ENCODE measurements around the gene CAPN2. TPM values are rescaled to one million over a fixed set of nuclear protein-coding genes. Genes with fewer than 3 reads are reported as not detected.

The CAPN2 gene
- total RNA-seq, 2 experiments from 2014 or later, result 183 to 255 TPM

- ATAC-seq, result no peak
- CTCF ChIA-PET, result interaction anchor here (1.2 to 4.0 kb wide), 5 partner anchors 8 to 664 kb away, joined by 3 to 44 read pairs (median 4); partner anchors contain the start of gene TP53BP2
- Mint-ChIP-seq H3K36me3 (peaks cover 50% of the 10 kb centered on the region), H3K4me1 (peaks cover 76% of the 10 kb centered on the region), H3K9me3 (ENCODE audit: low read depth) (no peaks in the 10 kb centered on the region), H3K27ac (peak overlapping the region; percentile 96), H3K27me3 (no peaks in the 10 kb centered on the region), H3K4me3 (peak overlapping the region; percentile 84)
- no peak for DNase-seq
These were observed 3.3 kb downstream of the CAPN2 start for GRCh38 chr1:223715604-223716172.

- H3K4me1 Mint-ChIP-seq, result peaks cover 78% of the 10 kb centered on the region
- no peaks in the 10 kb centered on the region for H3K9me3 Mint-ChIP-seq (ENCODE audit: low read depth)
- peak overlapping the region; percentile 84 for H3K4me3 Mint-ChIP-seq
- peak overlapping the region; percentile 96 for H3K27ac Mint-ChIP-seq
- CTCF ChIA-PET, result interaction anchor here (1.2 to 4.0 kb wide), 7 partner anchors 9 to 664 kb away, joined by 3 to 44 read pairs (median 4); partner anchors contain the start of gene TP53BP2
- ATAC-seq (peak; percentile 69), DNase-seq (peak; percentile 90)
- H3K27me3 Mint-ChIP-seq, result no peaks in the 10 kb centered on the region
- H3K36me3 Mint-ChIP-seq, result peaks cover 56% of the 10 kb centered on the region
These were observed 4.0 kb downstream of the CAPN2 start for GRCh38 chr1:223716302-223716862.

- peak overlapping the region; percentile 84 for H3K4me3 Mint-ChIP-seq
- H3K9me3 Mint-ChIP-seq (ENCODE audit: low read depth), result no peaks in the 10 kb centered on the region
- H3K36me3 Mint-ChIP-seq, result peaks cover 62% of the 10 kb centered on the region
- H3K4me1 Mint-ChIP-seq, result peaks cover 79% of the 10 kb centered on the region
- CTCF ChIA-PET, result interaction anchor here (0.5 to 4.0 kb wide), 6 partner anchors 10 to 186 kb away, joined by 3 to 44 read pairs (median 5); partner anchors contain the start of gene TP53BP2
- no peak for ATAC-seq
- H3K27me3 Mint-ChIP-seq, result no peaks in the 10 kb centered on the region
- H3K27ac Mint-ChIP-seq, result peak overlapping the region; percentile 96
- DNase-seq, result no peak
These were observed 4.8 kb downstream of the CAPN2 start for GRCh38 chr1:223717123-223717522.

GRCh38 chr1:223717695-223718363, 5.5 kb downstream of the CAPN2 start:
- peaks cover 65% of the 10 kb centered on the region for H3K36me3 Mint-ChIP-seq
- no peaks in the 10 kb centered on the region for H3K9me3 Mint-ChIP-seq (ENCODE audit: low read depth)
- H3K4me1 Mint-ChIP-seq, result peaks cover 82% of the 10 kb centered on the region
- peak overlapping the region; percentile 84 for H3K4me3 Mint-ChIP-seq
- H3K27ac Mint-ChIP-seq, result peak overlapping the region; percentile 96
- CTCF ChIA-PET, result interaction anchor here (0.5 to 4.0 kb wide), 5 partner anchors 10 to 187 kb away, joined by 3 to 44 read pairs (median 4); no protein-coding TSS in a partner anchor
- DNase-seq (no peak), ATAC-seq (peak; percentile 2)
- no peaks in the 10 kb centered on the region for H3K27me3 Mint-ChIP-seq

GRCh38 chr1:223718850-223719249, 6.5 kb downstream of the CAPN2 start:
- Mint-ChIP-seq H3K4me1 (peaks cover 88% of the 10 kb centered on the region), H3K27me3 (no peaks in the 10 kb centered on the region), H3K4me3 (no peak overlapping the region), H3K27ac (peak overlapping the region; percentile 96), H3K36me3 (peaks cover 61% of the 10 kb centered on the region), H3K9me3 (ENCODE audit: low read depth) (no peaks in the 10 kb centered on the region)
- no peak for DNase-seq
- no peak for ATAC-seq
- CTCF ChIA-PET, result interaction anchor here (1.1 to 6.8 kb wide), 5 partner anchors 19 to 31 kb away, joined by 3 to 44 read pairs (median 11); no protein-coding TSS in a partner anchor

GRCh38 chr1:223720971-223721591, 8.7 kb downstream of the CAPN2 start:
- CTCF ChIA-PET, result interaction anchor here (1.4 to 6.8 kb wide), 2 partner anchors 10 to 28 kb away, joined by 8 to 30 read pairs; partner anchors contain the start of gene CAPN2
- H3K4me3 Mint-ChIP-seq, result no peak overlapping the region
- no peaks in the 10 kb centered on the region for H3K9me3 Mint-ChIP-seq (ENCODE audit: low read depth)
- H3K4me1 Mint-ChIP-seq, result peaks cover 87% of the 10 kb centered on the region
- peak overlapping the region; percentile 72 for H3K27ac Mint-ChIP-seq
- peaks cover 67% of the 10 kb centered on the region for H3K36me3 Mint-ChIP-seq
- H3K27me3 Mint-ChIP-seq, result no peaks in the 10 kb centered on the region
- DNase-seq, result no peak
- ATAC-seq, result no peak

- ATAC-seq (no peak), DNase-seq (no peak)
- no peaks in the 10 kb centered on the region for H3K27me3 Mint-ChIP-seq
- peaks cover 87% of the 10 kb centered on the region for H3K4me1 Mint-ChIP-seq
- H3K9me3 Mint-ChIP-seq (ENCODE audit: low read depth), result no peaks in the 10 kb centered on the region
- CTCF ChIA-PET, result interaction anchor here (0.6 to 6.8 kb wide), 4 partner anchors 10 to 27 kb away, joined by 3 to 30 read pairs (median 6); partner anchors contain the start of gene CAPN2
- peaks cover 65% of the 10 kb centered on the region for H3K36me3 Mint-ChIP-seq
- no peak overlapping the region for H3K4me3 Mint-ChIP-seq
- H3K27ac Mint-ChIP-seq, result peak overlapping the region; percentile 72
These were observed 9.6 kb downstream of the CAPN2 start for GRCh38 chr1:223721658-223722607.

GRCh38 chr1:223723351-223723904, 11.1 kb downstream of the CAPN2 start:
- Mint-ChIP-seq H3K27ac (peak overlapping the region; percentile 72), H3K9me3 (ENCODE audit: low read depth) (no peaks in the 10 kb centered on the region), H3K27me3 (no peaks in the 10 kb centered on the region), H3K36me3 (peaks cover 67% of the 10 kb centered on the region), H3K4me1 (peaks cover 86% of the 10 kb centered on the region), H3K4me3 (no peak overlapping the region)
- CTCF ChIA-PET, result interaction anchor here (0.8 to 6.8 kb wide), 3 partner anchors 16 to 25 kb away, joined by 3 to 30 read pairs (median 3); no protein-coding TSS in a partner anchor
- ATAC-seq, result no peak
- DNase-seq, result no peak

- CTCF ChIA-PET, result interaction anchor here (0.8 to 6.8 kb wide), 4 partner anchors 15 to 28 kb away, joined by 3 to 30 read pairs (median 3); no protein-coding TSS in a partner anchor
- DNase-seq (no peak), ATAC-seq (no peak)
- Mint-ChIP-seq H3K27ac (peak overlapping the region; percentile 72), H3K36me3 (peaks cover 67% of the 10 kb centered on the region), H3K4me1 (peaks cover 86% of the 10 kb centered on the region), H3K9me3 (ENCODE audit: low read depth) (no peaks in the 10 kb centered on the region), H3K4me3 (no peak overlapping the region), H3K27me3 (no peaks in the 10 kb centered on the region)
These were observed 12.0 kb downstream of the CAPN2 start for GRCh38 chr1:223724376-223724775.

- Mint-ChIP-seq H3K4me3 (no peak overlapping the region), H3K9me3 (ENCODE audit: low read depth) (no peaks in the 10 kb centered on the region), H3K27ac (peak overlapping the region; percentile 89), H3K4me1 (peaks cover 80% of the 10 kb centered on the region), H3K27me3 (no peaks in the 10 kb centered on the region), H3K36me3 (peaks cover 63% of the 10 kb centered on the region)
- CTCF ChIA-PET, result interaction anchor here (1.2 to 6.8 kb wide), 3 partner anchors 23 to 27 kb away, joined by 3 to 30 read pairs (median 9); no protein-coding TSS in a partner anchor
- DNase-seq (no peak), ATAC-seq (no peak)
These were observed 13.2 kb downstream of the CAPN2 start for GRCh38 chr1:223725578-223725977.

GRCh38 chr1:223726380-223727001, 14.2 kb downstream of the CAPN2 start:
- Mint-ChIP-seq H3K4me3 (peak overlapping the region; percentile 49), H3K27ac (peak overlapping the region; percentile 89), H3K4me1 (peaks cover 79% of the 10 kb centered on the region), H3K27me3 (no peaks in the 10 kb centered on the region), H3K36me3 (peaks cover 62% of the 10 kb centered on the region), H3K9me3 (ENCODE audit: low read depth) (no peaks in the 10 kb centered on the region)
- peak; percentile 94 for DNase-seq
- peak; percentile 99 for ATAC-seq
- CTCF ChIA-PET, result interaction anchor here (1.8 to 5.6 kb wide), 5 partner anchors 10 to 30 kb away, joined by 5 to 43 read pairs (median 9); partner anchors contain the start of gene CAPN2
